SU-DHL-6 (cell line): Measurements from ENCODE around the gene NSG1.

Experiments
- H2AFZ ChIP-seq: fragments of 200-600 bp; sonication (generic); 2 replicates; pipeline ENCODE4 v1.6.1; 2014; ENCODE audit warnings: low read depth, mild to moderate bottlenecking, moderate library complexity, mixed read lengths, antibody characterized with exemption, low read length; ENCODE audit not compliant: severe bottlenecking
- H3F3A ChIP-seq: fragments of 200-600 bp; shearing (Covaris generic); 2 replicates; pipeline ENCODE4 v1.6.0; 2016; ENCODE audit warnings: antibody characterized with exemption, mild to moderate bottlenecking; ENCODE audit not compliant: insufficient read depth
- H3K27ac ChIP-seq: fragments of 200-600 bp; sonication (generic); 2 replicates; pipeline ENCODE4 v1.5.1; 2016; ENCODE audit warnings: low read depth, mild to moderate bottlenecking, low read length, moderate library complexity, mixed read lengths
- H3K27me3 ChIP-seq: fragments of 200-600 bp; sonication (generic), shearing (Covaris generic); 2 replicates; pipeline ENCODE4 v1.6.0; 2014; ENCODE audit warnings: mild to moderate bottlenecking, low read length
- H3K36me3 ChIP-seq: fragments of 200-600 bp; sonication (generic); 2 replicates; pipeline ENCODE4 v1.6.1; 2014; ENCODE audit warnings: mild to moderate bottlenecking, low read length, mixed read lengths
- H3K4me2 ChIP-seq: fragments of 300-600, 200-600 bp; shearing (Covaris generic), sonication (generic); 2 replicates; pipeline ENCODE4 v1.6.0; 2014; ENCODE audit warnings: low read length, low read depth, mild to moderate bottlenecking; ENCODE audit not compliant: poor library complexity, severe bottlenecking
- H3K4me3 ChIP-seq: fragments of 200-600 bp; sonication (generic); 2 replicates; pipeline ENCODE4 v1.5.1; 2014; ENCODE audit warnings: antibody characterized with exemption, low read length, mild to moderate bottlenecking, mixed read lengths; ENCODE audit not compliant: insufficient read depth, poor library complexity, severe bottlenecking
- H3K79me2 ChIP-seq: fragments of 200-600 bp; sonication (generic); 2 replicates; pipeline ENCODE4 v1.6.1; 2014; ENCODE audit warnings: mild to moderate bottlenecking, low read length, moderate library complexity; ENCODE audit not compliant: insufficient read depth
- H3K9ac ChIP-seq: fragments of 200-600 bp; sonication (generic); 2 replicates; pipeline ENCODE4 v1.7.0; 2014; ENCODE audit warnings: mild to moderate bottlenecking, low read length
- H3K9me2 ChIP-seq: fragments of 200-600 bp; sonication (generic); replicated peaks from 2 replicates; pipeline ENCODE4 v1.6.1; 2014; ENCODE audit warnings: low read length; ENCODE audit not compliant: insufficient read depth
- H3K9me3 ChIP-seq: fragments of 200-600 bp; sonication (generic); 2 replicates; pipeline ENCODE4 v1.6.1; 2014; ENCODE audit warnings: low read length, mixed read lengths; ENCODE audit not compliant: insufficient read depth
- H4K20me1 ChIP-seq: fragments of 200-600 bp; sonication (generic); 2 replicates; pipeline ENCODE4 v1.6.1; 2014; ENCODE audit warnings: low read depth, mild to moderate bottlenecking, antibody characterized with exemption, low read length, moderate library complexity, mixed read lengths
- CTCF ChIP-seq: fragments of 200-600 bp; sonication (generic); IDR thresholded peaks from one replicate; pipeline ENCODE4 v1.5.1; 2017; ENCODE audit warnings: antibody characterized with exemption, mild to moderate bottlenecking, low read length, moderate library complexity; ENCODE audit not compliant: insufficient read depth, poor library complexity, severe bottlenecking
- EZH2phosphoT487 ChIP-seq: fragments of 200-600 bp; sonication (generic), shearing (Covaris generic); conservative IDR thresholded peaks from 2 replicates; pipeline ENCODE4 v1.6.1; 2018; ENCODE audit warnings: mild to moderate bottlenecking, antibody characterized with exemption, low read length, moderate library complexity, mixed read lengths

The NSG1 gene

GRCh38 chr4:4394644-4395043, 7.7 kb downstream of the NSG1 start:
- Histone ChIP-seq H3F3A (no peaks in the 10 kb centered on the region), H2AFZ (no peak overlapping the region), H3K4me3 (no peak overlapping the region), H3K79me2 (peaks cover 21% of the 10 kb centered on the region; the same call in 1 of the 2 replicates), H4K20me1 (no peaks in the 10 kb centered on the region), H3K27ac (no peak overlapping the region), H3K27me3 (no peaks in the 10 kb centered on the region), H3K4me2 (no peak overlapping the region), H3K9ac (no peak overlapping the region), H3K36me3 (peaks cover 4% of the 10 kb centered on the region), H3K9me2 (no peaks in the 10 kb centered on the region), H3K9me3 (no peaks in the 10 kb centered on the region)
- TF ChIP-seq CTCF (no peak), EZH2phosphoT487 (no peak)

GRCh38 chr4:4395371-4395770, 8.5 kb downstream of the NSG1 start:
- H3F3A ChIP-seq: no peaks in the 10 kb centered on the region
- H3K9ac ChIP-seq: no peak overlapping the region
- peaks cover 21% of the 10 kb centered on the region; the same call in 1 of the 2 replicates for H3K79me2 ChIP-seq
- no peak overlapping the region for H2AFZ ChIP-seq
- H3K27me3 ChIP-seq: no peaks in the 10 kb centered on the region
- no peaks in the 10 kb centered on the region for H4K20me1 ChIP-seq
- no peaks in the 10 kb centered on the region for H3K9me3 ChIP-seq
- H3K9me2 ChIP-seq: no peaks in the 10 kb centered on the region
- peaks cover 7% of the 10 kb centered on the region for H3K36me3 ChIP-seq
- no peak overlapping the region for H3K4me2 ChIP-seq
- H3K4me3 ChIP-seq: no peak overlapping the region
- H3K27ac ChIP-seq: no peak overlapping the region
- TF ChIP-seq EZH2phosphoT487 (no peak), CTCF (no peak)

GRCh38 chr4:4395849-4396627, 9.1 kb downstream of the NSG1 start:
- H3K9ac ChIP-seq: peak overlapping the region; percentile 32; the same call in 1 of the 2 replicates
- TF ChIP-seq CTCF (no peak), EZH2phosphoT487 (no peak)
- no peaks in the 10 kb centered on the region for H4K20me1 ChIP-seq
- H3K27me3 ChIP-seq: no peaks in the 10 kb centered on the region
- H3K36me3 ChIP-seq: peaks cover 7% of the 10 kb centered on the region
- peaks cover 27% of the 10 kb centered on the region; the same call in 1 of the 2 replicates for H3K79me2 ChIP-seq
- H3K4me2 ChIP-seq: peak overlapping the region; percentile 37
- no peaks in the 10 kb centered on the region for H3F3A ChIP-seq
- H3K9me2 ChIP-seq: no peaks in the 10 kb centered on the region
- H2AFZ ChIP-seq: peak overlapping the region; percentile 23
- H3K27ac ChIP-seq: no peak overlapping the region
- H3K4me3 ChIP-seq: no peak overlapping the region
- H3K9me3 ChIP-seq: no peaks in the 10 kb centered on the region
